ENCODE data around the gene NDUFB10.
A peak's percentile ranks its signal among the peaks of the same experiment; 100 is the strongest.

The NDUFB10 gene

GRCh38 chr16:1971796-1972489, 12.6 kb downstream of the NDUFB10 start, which contains the start of gene TBL3:
TBL3 (plus strand) TSS chr16:1972053; CDS start chr16:1972165, 112 bp downstream.
- DNase-seq (ENCODE audit: low spot score): peak; percentile 96

DNA sequence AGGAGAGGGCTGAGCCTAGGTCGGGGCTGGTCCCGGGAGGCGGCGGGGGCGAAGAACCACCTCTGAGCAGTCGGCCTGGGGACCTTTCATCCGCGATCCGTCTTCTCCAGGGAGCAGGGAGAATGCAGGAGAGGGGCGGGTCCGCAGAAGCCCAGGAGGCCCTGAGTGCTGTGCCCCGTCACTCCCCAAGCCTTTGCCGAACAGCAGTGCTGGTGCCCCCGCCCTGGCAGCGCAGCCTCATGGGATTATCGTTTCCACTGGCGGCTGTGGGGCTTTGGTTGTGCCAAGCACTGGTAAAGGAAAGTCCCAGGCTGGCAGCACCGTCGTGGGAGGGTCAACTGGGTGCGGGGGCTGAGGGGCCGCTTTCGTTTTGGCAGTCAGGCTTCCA, 13.1 kb downstream of the NDUFB10 start:
- DNase-seq (ENCODE audit: low spot score): no peak

- no peak for DNase-seq (ENCODE audit: low spot score)
These were observed 14.3 kb downstream of the NDUFB10 start for GRCh38 chr16:1973461-1974156.

- no peak for DNase-seq (ENCODE audit: low spot score)
These were observed 15.1 kb downstream of the NDUFB10 start for GRCh38 chr16:1974157-1975070.

DNA sequence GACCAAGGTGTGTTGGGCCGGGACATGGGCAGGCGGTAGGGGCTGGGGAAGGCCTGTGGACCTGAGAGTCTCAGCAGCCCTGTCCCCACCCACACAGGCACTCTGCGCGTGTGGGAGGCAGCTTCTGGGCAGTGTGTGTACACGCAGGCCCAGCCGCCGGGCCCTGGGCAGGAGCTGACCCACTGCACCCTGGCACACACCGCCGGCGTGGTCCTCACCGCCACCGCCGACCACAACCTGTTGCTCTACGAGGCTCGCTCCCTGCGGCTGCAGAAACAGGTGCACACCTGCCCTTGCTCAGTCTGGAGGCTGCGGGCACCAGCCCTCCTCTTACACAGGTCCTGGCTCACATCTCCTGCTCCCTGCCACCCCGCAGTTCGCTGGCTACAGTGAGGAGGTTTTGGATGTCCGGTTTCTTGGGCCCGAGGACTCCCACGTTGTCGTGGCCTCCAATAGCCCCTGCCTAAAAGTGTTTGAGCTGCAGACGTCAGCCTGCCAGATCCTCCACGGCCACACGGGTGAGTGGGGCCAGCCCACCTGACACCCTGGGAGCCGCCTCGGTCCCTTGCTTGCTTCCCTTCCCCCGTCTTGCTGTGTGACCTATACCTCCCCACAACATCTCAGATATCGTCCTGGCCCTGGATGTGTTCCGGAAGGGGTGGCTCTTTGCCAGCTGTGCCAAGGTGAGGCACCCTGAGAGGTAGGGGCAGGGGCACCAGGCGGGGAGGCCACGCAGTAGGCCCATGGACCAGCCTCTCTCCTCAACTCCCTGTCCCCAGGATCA, 16.3 kb downstream of the NDUFB10 start:
- no peak for DNase-seq (ENCODE audit: low spot score)

DNA sequence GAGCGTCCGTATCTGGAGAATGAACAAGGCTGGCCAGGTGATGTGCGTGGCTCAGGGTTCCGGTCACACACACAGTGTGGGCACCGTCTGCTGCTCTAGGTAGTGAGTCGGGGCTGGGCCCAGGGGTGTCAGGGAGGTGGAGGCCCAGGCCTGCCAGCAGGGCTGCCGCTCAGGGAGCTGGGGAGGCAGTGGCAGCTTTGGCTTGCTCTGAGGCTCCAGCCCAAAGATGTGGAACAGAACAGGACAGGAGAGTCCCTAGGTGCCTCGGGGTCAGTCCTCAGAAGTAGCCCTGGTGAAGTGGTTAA, 16.8 kb downstream of the NDUFB10 start:
- no peak for DNase-seq (ENCODE audit: low spot score)

DNA sequence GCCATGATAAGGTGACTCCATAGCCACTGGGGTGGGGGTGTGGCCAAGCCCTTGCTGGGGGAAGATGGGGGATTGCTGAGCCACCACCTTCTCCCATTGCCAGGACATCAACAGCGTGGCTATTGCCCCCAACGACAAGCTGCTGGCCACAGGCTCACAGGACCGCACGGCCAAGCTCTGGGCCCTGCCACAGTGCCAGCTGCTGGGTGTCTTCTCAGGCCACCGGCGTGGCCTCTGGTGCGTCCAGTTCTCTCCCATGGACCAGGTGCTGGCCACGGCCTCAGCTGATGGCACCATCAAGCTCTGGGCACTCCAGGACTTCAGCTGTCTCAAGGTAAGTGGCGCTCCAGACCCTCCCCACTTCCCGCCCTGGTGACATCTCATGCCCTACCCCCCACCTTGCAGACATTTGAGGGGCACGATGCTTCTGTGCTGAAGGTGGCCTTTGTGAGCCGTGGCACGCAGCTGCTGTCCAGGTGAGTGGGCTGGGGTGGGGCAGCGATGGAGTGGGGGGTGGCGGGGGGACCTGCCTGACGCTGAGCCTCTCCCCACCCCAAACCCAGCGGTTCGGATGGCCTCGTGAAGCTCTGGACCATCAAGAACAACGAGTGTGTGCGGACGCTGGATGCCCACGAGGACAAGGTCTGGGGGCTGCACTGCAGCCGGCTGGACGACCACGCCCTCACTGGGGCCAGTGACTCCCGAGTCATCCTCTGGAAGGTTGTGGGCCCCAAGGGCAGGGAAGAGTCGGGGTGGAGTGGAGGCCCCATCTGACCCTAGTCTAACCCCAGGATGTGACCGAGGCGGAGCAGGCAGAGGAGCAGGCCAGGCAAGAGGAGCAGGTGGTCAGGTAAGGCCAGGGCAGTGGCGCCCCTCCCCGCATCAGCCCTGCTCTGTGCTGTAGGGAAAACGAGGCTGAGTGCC, 17.9 kb downstream of the NDUFB10 start:
- DNase-seq (ENCODE audit: low spot score): no peak

- no peak for DNase-seq (ENCODE audit: low spot score)
These were observed 18.5 kb downstream of the NDUFB10 start for GRCh38 chr16:1977875-1978268.

DNA sequence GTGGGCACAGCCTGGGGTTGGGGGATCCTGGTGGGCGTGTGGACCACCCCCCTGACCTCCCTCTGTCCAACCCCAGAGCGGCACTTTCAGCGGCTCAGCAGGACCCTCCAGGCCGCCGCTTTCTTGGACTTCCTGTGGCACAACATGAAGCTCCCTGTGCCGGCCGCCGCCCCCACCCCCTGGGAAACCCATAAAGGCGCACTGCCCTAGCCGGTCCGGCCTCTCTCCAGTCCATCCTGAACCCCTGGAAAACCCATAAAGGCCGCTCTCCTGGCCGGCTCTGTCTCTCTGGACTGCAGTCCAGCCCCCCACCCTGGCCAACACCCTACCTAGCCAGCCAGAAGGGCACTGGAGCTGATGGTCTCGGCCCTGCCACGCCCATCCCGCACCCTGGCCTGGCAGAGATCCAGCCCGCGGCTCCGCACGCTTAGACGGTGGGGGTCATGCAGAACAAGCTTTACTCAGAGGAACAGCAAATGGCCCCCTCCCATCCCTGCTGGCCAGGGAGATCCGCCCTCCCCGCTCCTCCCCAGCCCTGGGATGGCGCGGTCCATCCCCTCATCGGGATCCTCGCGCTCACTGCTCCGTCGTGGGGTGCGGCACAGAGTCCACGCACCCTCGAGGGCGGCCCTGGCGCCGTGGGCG, 19.3 kb downstream of the NDUFB10 start:
- DNase-seq (ENCODE audit: low spot score): no peak

DNA sequence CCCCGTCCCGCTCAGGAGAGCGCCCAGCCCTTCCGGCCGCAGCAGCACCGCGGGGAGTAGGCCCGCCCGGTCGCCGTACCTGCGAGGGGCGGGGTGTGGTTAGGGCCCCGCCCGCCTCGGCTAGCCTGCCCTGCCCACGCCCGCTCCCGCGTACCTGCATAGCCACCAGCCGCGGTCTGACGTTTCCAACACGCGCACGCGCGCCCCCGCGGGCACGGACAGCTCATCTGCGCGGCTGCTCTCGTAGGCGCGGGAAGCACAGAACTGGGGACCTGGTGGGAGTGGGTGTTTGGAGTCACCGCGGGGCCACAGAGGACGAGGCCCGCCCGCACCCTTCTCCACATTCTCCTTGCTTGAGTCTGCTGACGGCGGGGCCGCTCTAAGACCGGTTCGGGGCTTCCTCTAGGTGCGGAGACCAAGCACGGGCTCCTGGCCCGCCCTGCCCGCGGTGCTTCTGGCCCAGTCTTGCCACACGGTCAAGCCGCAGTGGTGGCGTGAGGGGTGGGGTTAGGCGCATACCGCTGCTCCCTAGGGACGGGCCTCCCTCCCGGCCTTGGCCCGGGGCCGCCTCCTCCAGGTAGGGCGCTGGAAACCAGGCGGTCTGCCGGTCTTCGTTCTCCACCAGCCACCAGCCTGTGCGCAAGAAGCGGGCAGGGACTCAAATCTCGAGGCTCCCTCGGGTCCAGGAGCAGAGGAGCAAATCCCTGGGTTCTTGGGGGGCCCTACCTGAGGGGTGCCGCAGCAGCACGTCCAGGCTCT, 20.1 kb downstream of the NDUFB10 start:
- DNase-seq (ENCODE audit: low spot score): no peak

- no peak for DNase-seq (ENCODE audit: low spot score)
These were observed 20.9 kb downstream of the NDUFB10 start for GRCh38 chr16:1980030-1980769.

GRCh38 chr16:1980770-1981087, 21.4 kb downstream of the NDUFB10 start:
- no peak for DNase-seq (ENCODE audit: low spot score)

- DNase-seq (ENCODE audit: low spot score): no peak
These were observed 22.1 kb downstream of the NDUFB10 start, which contains the start of gene NOXO1 for GRCh38 chr16:1981398-1981836. NOXO1 (minus strand) TSS chr16:1981469; CDS start chr16:1981179, 290 bp downstream.

GRCh38 chr16:1982013-1982433, 22.7 kb downstream of the NDUFB10 start:
- no peak for DNase-seq (ENCODE audit: low spot score)

DNA sequence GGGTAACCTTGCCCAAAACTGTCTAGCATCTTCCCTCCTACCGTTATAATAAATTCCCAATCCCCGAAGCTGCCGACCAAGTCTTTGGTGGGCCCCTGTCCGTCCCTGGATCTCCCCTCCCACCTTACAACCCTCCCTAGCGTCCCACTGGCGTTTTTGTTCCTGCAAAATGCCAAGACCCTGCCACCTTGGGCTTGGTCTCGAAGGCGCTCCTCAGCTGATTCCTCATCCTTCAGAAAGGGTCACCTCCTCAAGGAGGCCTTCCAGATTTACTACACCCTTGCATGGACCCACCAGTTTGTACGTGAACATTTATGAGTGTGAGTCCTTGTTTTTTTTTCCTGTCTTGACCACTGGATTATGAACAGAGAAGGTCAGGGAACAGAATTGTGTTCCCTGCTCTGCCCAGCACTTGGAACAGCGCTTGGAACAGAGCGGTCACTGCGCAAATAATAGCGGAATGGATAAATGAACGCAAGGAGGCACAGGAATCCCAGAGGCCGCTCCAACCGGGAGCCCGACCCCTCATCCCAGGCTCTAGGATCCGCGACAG, 23.7 kb downstream of the NDUFB10 start:
- no peak for DNase-seq (ENCODE audit: low spot score)

DNA sequence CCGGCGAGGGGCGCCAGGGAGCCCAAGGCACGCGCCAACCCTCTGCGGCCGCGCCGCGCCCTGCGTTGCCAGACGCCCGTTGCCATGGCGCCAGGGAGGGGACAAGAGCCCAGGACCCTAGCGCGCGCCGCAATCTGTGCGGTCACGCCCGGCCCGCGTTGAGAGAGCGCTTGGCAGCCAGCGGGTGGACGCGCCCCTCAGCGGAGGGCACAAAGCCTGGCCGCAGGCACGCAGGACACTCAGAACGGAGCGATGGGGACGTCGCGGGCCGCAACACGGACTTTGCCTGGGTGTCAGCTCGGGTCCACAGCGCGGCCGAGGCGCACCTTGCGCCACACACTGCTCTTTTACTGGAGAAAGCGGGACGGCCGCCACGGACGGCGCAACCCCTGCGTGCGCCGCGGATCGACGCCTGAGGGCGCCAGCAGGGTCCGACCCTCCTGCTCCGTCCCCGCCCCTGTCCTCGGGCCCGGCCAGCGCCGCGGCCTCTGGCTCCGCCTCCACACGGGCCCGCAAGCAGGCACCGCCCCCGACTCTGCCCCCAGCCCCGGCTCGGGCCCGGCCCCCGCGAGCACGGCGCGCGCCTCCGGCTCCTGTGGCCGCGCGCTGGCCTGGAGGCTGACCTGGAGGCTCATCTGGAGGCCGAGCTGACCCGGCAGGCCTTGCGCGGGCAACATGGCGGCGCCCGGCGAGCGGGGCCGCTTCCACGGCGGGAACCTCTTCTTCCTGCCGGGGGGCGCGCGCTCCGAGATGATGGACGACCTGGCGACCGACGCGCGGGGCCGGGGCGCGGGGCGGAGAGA, 24.4 kb downstream of the NDUFB10 start, which contains the start of gene GFER:
Gene GFER, plus strand, starts transcription at position 650 of the 803 bp plus-strand sequence. Its CDS starts 26 bp downstream, at position 676.
- peak; percentile 63 for DNase-seq (ENCODE audit: low spot score)

Measured in CD4-positive, alpha-beta T cell treated with Interleukin-6 at 100 ng/mL for 8 hours (primary cell).